ENCODE measurements around the gene TUBGCP3. TPM values are rescaled to one million over a fixed set of nuclear protein-coding genes. Genes with fewer than 3 reads are reported as not detected.

Gene TUBGCP3
- polyA plus RNA-seq, 1 donor from 2014 or later, result 20.3 TPM

DNA sequence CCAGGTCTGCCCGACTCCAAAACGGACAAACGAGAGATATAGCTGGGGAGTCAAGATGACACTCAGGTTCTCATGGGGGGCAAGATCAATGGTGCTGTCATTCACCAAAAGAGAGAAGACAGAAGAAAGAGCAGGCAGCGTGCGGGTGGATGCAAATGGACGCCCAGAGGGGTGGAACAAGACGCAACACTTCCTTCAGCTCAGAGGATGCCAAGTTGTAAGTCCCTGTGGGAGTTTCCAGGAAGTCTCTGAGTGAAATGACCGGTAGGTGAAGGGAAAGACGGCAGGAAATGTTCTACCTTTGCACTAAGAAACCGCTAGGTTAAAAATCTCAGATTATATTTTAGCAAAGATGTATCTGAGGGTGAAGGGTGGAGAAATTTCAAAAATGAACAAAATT is 26.5 kb downstream of the TUBGCP3 start:
- no peak overlapping the region for H3K27ac ChIP-seq (ENCODE audit: low read length)
- no peak overlapping the region for H2AFZ ChIP-seq (ENCODE audit: low read depth, low read length)
- H3K9me3 ChIP-seq (ENCODE audit: low read length), result no peaks in the 10 kb centered on the region
- H3K79me2 ChIP-seq (replicated peaks; ENCODE audit: insufficient read depth, low read length), result no peaks in the 10 kb centered on the region
- no peak overlapping the region for H3K9ac ChIP-seq (ENCODE audit: low read length)
- no peaks in the 10 kb centered on the region for H3K36me3 ChIP-seq (ENCODE audit: insufficient read depth, low read length)
- H3K27me3 ChIP-seq (ENCODE audit: insufficient read depth, low read depth, low read length), result no peaks in the 10 kb centered on the region
- H3F3A ChIP-seq (ENCODE audit: insufficient read depth, low read length, poor library complexity, severe bottlenecking), result no peaks in the 10 kb centered on the region
- H3K9me2 ChIP-seq (ENCODE audit: insufficient read depth, low read length), result no peaks in the 10 kb centered on the region
- TF ChIP-seq RAD21 (conservative IDR thresholded peaks at IDR 0.05) (no peak), TAF1 (IDR thresholded peaks at IDR 0.05; ENCODE audit: low read depth) (no peak), POLR2AphosphoS5 (IDR thresholded peaks at IDR 0.05) (no peak), SMC3 (conservative IDR thresholded peaks at IDR 0.05; ENCODE audit: poor library complexity) (no peak), EP300 (conservative IDR thresholded peaks at IDR 0.05; ENCODE audit: poor library complexity, severe bottlenecking) (no peak), MXI1 (conservative IDR thresholded peaks at IDR 0.05; ENCODE audit: poor library complexity, severe bottlenecking) (no peak), EZH2 (IDR thresholded peaks at IDR 0.05; ENCODE audit: borderline replicate concordance, insufficient read depth, low read length, poor library complexity, severe bottlenecking) (no peak)
- TF ChIP-seq, protein P1, sequence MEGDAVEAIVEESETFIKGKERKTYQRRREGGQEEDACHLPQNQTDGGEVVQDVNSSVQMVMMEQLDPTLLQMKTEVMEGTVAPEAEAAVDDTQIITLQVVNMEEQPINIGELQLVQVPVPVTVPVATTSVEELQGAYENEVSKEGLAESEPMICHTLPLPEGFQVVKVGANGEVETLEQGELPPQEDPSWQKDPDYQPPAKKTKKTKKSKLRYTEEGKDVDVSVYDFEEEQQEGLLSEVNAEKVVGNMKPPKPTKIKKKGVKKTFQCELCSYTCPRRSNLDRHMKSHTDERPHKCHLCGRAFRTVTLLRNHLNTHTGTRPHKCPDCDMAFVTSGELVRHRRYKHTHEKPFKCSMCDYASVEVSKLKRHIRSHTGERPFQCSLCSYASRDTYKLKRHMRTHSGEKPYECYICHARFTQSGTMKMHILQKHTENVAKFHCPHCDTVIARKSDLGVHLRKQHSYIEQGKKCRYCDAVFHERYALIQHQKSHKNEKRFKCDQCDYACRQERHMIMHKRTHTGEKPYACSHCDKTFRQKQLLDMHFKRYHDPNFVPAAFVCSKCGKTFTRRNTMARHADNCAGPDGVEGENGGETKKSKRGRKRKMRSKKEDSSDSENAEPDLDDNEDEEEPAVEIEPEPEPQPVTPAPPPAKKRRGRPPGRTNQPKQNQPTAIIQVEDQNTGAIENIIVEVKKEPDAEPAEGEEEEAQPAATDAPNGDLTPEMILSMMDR (IDR thresholded peaks at IDR 0.05; ENCODE audit: poor library complexity, severe bottlenecking), result no peak
- TF ChIP-seq, protein P2, sequence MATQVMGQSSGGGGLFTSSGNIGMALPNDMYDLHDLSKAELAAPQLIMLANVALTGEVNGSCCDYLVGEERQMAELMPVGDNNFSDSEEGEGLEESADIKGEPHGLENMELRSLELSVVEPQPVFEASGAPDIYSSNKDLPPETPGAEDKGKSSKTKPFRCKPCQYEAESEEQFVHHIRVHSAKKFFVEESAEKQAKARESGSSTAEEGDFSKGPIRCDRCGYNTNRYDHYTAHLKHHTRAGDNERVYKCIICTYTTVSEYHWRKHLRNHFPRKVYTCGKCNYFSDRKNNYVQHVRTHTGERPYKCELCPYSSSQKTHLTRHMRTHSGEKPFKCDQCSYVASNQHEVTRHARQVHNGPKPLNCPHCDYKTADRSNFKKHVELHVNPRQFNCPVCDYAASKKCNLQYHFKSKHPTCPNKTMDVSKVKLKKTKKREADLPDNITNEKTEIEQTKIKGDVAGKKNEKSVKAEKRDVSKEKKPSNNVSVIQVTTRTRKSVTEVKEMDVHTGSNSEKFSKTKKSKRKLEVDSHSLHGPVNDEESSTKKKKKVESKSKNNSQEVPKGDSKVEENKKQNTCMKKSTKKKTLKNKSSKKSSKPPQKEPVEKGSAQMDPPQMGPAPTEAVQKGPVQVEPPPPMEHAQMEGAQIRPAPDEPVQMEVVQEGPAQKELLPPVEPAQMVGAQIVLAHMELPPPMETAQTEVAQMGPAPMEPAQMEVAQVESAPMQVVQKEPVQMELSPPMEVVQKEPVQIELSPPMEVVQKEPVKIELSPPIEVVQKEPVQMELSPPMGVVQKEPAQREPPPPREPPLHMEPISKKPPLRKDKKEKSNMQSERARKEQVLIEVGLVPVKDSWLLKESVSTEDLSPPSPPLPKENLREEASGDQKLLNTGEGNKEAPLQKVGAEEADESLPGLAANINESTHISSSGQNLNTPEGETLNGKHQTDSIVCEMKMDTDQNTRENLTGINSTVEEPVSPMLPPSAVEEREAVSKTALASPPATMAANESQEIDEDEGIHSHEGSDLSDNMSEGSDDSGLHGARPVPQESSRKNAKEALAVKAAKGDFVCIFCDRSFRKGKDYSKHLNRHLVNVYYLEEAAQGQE (IDR thresholded peaks at IDR 0.05; ENCODE audit: borderline replicate concordance), result no peak
- no peaks in the 10 kb centered on the region for H4K20me1 ChIP-seq (ENCODE audit: insufficient read depth)
- no peak overlapping the region for H3K4me2 ChIP-seq (ENCODE audit: low read length)
- H3K4me3 ChIP-seq (ENCODE audit: low read length), result no peak overlapping the region

- Histone ChIP-seq H3K4me2 (ENCODE audit: low read length) (no peak overlapping the region), H3K27me3 (ENCODE audit: insufficient read depth, low read depth, low read length) (no peaks in the 10 kb centered on the region), H3K9me3 (ENCODE audit: low read length) (no peaks in the 10 kb centered on the region), H3K9me2 (ENCODE audit: insufficient read depth, low read length) (no peaks in the 10 kb centered on the region), H3F3A (ENCODE audit: insufficient read depth, low read length, poor library complexity, severe bottlenecking) (no peaks in the 10 kb centered on the region), H4K20me1 (ENCODE audit: insufficient read depth) (no peaks in the 10 kb centered on the region), H3K9ac (ENCODE audit: low read length) (no peak overlapping the region), H3K36me3 (ENCODE audit: insufficient read depth, low read length) (peaks cover 12% of the 10 kb centered on the region), H3K4me3 (ENCODE audit: low read length) (no peak overlapping the region), H3K27ac (ENCODE audit: low read length) (no peak overlapping the region), H3K79me2 (replicated peaks; ENCODE audit: insufficient read depth, low read length) (no peaks in the 10 kb centered on the region), H2AFZ (ENCODE audit: low read depth, low read length) (no peak overlapping the region)
- TF ChIP-seq, protein P1 (IDR thresholded peaks at IDR 0.05; ENCODE audit: poor library complexity, severe bottlenecking), result no peak
Measured at GRCh38 chr13:112558696-112559418, 29.1 kb downstream of the TUBGCP3 start.
